NB4 (cell line): Measurements from ENCODE around the gene TBXAS1.

Experiments used
- DNase-seq: peaks from one replicate; pipeline ENCODE4 v3.0.0; 2010; ENCODE audit warnings: low read depth
- H3K4me3 ChIP-seq: one replicate; pipeline ENCODE4 v1.5.1; 2011; ENCODE audit warnings: mild to moderate bottlenecking, low read depth, low read length, moderate library complexity
- CTCF ChIP-seq: IDR thresholded peaks from one replicate; pipeline ENCODE4 v1.5.1; 2012; ENCODE audit warnings: low read depth, low read length
- MAX ChIP-seq: IDR thresholded peaks from 2 replicates; pipeline ENCODE4 v1.6.1; 2011; ENCODE audit warnings: low read depth, low read length
- MYC ChIP-seq: IDR thresholded peaks from 2 replicates; pipeline ENCODE4 v1.6.1; 2011; ENCODE audit warnings: low read depth, low read length
- POLR2A ChIP-seq: IDR thresholded peaks from 2 replicates; pipeline ENCODE4 v1.6.1; 2011; ENCODE audit warnings: mild to moderate bottlenecking; ENCODE audit not compliant: insufficient read length; ENCODE audit errors: extremely low read depth

TBXAS1 gene

GRCh38 chr7:139829025-139829774, at the start of gene TBXAS1:
Gene TBXAS1, plus strand, starts transcription at chr7:139829264. Its CDS starts 127 bp downstream, at chr7:139829391.
- TF ChIP-seq POLR2A (peak; percentile 57), MAX (peak; percentile 98), CTCF (no peak), MYC (peak; percentile 95)
- H3K4me3 ChIP-seq: peak within 1 kb of the TSS; percentile 79
- DNase-seq: peak; percentile 96

- TF ChIP-seq MAX (no peak), POLR2A (no peak), CTCF (no peak), MYC (no peak)
- DNase-seq: no peak
- no peak overlapping the region for H3K4me3 ChIP-seq
These were observed 46.1 kb upstream of the TBXAS1 start for GRCh38 chr7:139782932-139783331.

GRCh38 chr7:139783647-139784385, 45.2 kb upstream of the TBXAS1 start:
- TF ChIP-seq MAX: no peak
- TF ChIP-seq MYC: no peak
- TF ChIP-seq POLR2A: no peak
- TF ChIP-seq CTCF: no peak
- peak; percentile 45 for DNase-seq
- no peak overlapping the region for H3K4me3 ChIP-seq

- TF ChIP-seq MYC: no peak
- TF ChIP-seq POLR2A: no peak
- no peak for TF ChIP-seq MAX
- TF ChIP-seq CTCF: no peak
These were observed 44.4 kb upstream of the TBXAS1 start for GRCh38 chr7:139784648-139785047.

GRCh38 chr7:139791316-139791715, 37.7 kb upstream of the TBXAS1 start:
- TF ChIP-seq POLR2A: no peak
- TF ChIP-seq MYC: no peak
- no peak for TF ChIP-seq CTCF
- no peak for TF ChIP-seq MAX
- no peak overlapping the region for H3K4me3 ChIP-seq
- DNase-seq: no peak

More at GRCh38 chr7:139784648-139785047, 44.4 kb upstream of the TBXAS1 start:
- no peak for DNase-seq
- no peak overlapping the region for H3K4me3 ChIP-seq
